ENCODE data around the gene PRKCD.

PRKCD gene

DNA sequence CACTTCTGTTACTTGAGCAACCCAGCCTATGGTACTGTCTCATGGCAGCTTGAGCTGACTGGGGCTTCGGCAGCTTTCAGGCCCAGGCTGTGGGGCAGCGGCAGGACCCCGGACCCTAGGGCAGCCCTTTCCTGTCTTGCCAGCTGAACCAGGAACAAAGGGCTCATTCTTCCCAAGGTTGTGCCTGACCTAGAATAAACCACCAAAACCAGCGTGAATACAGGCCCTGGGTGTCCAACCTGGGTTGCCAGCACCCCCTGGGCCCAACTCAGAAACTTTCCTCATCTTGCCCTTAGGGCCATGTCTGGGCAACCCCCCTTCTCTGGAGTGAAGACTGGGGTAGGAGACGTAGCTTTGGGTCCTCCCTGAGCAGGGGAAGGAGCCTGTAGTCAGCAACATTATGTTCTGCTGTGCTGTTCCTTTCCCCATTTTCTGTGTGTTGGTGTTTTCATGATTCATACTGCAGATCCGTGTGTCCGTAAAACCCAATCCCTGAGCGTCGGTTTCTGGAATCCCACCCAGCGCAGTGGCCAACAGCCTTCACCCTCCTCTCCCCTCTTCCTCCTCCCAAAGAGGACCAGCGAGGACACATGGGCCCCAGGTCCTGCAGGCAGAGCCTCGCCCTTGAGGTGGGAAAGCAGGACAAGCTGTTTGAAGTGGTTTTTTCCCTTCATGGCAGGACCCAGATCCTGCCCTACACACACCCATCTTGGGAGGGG, 61.3 kb downstream of the PRKCD start:
- TF ChIP-seq, protein P1, sequence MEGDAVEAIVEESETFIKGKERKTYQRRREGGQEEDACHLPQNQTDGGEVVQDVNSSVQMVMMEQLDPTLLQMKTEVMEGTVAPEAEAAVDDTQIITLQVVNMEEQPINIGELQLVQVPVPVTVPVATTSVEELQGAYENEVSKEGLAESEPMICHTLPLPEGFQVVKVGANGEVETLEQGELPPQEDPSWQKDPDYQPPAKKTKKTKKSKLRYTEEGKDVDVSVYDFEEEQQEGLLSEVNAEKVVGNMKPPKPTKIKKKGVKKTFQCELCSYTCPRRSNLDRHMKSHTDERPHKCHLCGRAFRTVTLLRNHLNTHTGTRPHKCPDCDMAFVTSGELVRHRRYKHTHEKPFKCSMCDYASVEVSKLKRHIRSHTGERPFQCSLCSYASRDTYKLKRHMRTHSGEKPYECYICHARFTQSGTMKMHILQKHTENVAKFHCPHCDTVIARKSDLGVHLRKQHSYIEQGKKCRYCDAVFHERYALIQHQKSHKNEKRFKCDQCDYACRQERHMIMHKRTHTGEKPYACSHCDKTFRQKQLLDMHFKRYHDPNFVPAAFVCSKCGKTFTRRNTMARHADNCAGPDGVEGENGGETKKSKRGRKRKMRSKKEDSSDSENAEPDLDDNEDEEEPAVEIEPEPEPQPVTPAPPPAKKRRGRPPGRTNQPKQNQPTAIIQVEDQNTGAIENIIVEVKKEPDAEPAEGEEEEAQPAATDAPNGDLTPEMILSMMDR (IDR thresholded peaks at IDR 0.05), result no peak

DNA sequence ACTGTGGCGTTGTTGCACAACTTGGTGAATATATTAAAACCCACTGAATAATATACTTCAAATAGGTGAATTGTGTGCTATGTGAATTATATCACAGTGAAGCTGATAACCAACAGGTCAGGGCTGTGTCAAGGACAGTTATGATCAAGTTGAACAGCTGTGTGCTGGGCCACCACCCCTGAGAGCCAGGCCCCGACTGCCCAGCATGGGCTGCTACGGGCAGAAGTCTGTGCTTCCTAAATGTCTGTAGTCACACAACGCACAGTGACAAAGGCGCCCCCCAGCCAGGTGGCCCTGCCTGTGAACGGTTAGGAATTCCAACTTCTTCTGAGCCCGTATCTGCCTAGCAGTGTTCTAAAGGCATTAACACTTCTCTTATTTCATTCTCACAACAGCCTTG, 62.0 kb downstream of the PRKCD start:
- TF ChIP-seq, protein P1 (IDR thresholded peaks at IDR 0.05), result no peak

DNA sequence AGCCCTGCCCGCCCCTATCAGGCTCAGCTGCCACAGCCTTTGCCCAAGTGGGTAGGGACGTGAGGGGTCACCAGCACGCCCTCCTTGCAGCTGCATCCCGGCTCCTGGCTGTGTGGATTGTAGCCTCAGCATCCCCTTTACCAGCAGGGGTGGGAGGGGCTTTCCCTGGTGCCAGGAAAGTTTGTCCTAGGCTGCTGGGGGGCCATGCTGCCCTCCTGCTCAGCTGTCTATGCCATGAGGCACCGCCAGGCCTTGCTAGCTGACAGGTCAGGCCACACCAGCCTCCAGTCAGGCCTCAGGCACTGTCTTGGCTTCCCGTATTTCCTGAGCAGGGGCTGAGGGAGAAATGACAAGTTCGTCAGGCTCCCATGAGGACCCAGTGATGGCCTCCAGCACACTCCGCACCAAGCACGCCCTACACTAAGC, 62.5 kb downstream of the PRKCD start:
- TF ChIP-seq, protein P1 (IDR thresholded peaks at IDR 0.05), result no peak

DNA sequence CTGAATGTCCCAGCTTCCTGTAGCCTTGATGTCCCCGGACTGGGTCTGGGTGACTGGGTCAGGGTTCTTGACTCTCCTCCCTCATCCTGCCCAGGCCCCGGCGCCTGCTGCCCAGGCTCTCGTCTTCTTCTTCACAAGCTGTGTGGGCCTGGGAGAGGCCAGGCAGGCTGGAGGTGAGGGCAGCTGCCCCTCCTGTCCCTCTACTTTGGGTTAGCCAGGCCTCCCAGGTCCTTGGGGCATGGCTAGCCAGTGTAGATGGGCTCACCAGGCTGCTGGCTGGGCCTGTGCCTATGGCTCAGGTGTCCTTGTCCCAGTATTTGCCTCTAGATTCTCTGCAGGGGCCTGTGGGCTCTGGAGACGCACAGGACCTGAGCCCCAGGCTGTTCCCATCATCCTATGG, 63.0 kb downstream of the PRKCD start:
- TF ChIP-seq, protein P1 (IDR thresholded peaks at IDR 0.05), result no peak

DNA sequence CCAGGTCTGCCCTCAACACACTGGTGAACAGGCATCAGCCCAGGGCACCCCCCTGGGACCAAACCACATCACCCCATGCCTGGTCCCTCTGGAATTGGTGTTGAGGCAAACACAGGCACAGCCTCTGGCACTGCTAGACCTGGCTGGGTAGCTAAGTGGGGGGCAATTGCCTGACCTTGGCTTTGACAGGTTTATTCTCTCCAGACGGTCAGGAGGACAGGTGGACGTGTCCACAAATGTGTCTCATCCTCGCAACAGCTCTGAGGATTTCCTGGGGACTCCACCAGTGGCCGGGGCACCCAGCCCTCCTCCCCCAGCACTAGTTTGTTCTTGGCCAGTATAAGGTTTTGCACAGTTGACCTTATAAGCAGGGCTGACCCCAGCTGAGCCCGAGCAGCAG, 63.5 kb downstream of the PRKCD start:
- TF ChIP-seq, protein P1 (IDR thresholded peaks at IDR 0.05), result no peak

DNA sequence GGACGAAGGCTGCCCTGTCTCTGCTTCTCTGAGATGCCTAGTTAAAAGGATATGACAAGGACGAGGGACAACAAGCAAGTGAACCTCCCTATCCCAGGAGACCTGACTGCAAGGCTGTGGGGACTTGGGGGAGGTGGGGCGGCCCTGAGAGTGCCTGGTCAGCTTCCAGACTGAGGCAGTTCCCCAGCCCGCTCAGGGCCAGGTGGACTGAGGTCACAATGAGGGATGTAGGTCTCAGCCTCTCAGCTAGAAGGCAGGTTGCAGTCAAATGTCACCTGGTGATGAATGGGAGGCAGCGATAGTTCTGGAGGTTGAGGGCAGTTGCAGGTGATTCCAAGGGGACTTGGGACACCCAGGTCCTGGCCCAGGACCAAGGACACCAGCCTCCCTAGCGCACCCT, 64.2 kb downstream of the PRKCD start:
- TF ChIP-seq, protein P1 (IDR thresholded peaks at IDR 0.05), result no peak

DNA sequence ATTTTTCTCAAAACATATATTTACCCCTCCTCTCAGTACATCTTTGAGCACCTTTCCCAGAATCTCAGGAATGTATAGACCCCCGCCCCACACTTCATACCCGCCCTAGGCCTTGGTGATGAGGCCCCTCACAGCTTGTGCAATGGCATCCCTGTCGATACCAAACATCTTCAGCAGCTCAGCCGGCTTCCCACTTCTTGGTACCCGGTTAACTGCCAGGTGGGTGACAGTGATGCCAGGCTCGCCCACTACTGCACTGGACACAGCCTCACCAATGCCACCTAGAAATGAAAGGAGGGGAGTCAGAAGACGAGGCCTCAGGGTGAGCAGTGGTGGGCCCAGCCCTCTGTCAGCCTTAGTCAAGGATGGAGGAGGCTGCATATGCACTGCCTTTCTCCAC, 64.6 kb downstream of the PRKCD start:
- TF ChIP-seq, protein P1 (IDR thresholded peaks at IDR 0.05), result no peak
